Stimulated activated CD4-positive, alpha-beta T cell treated with anti-CD3 and anti-CD28 coated beads, Interleukin-12 subunit alpha, Interleukin-12 subunit beta, amount 100 ng/mL, for 24 hours (primary cell): ENCODE results near the gene ALDOC.

Experiments used
- DNase-seq, 2 experiments: peaks; one replicate each; pipeline ENCODE4 v3.0.0-alpha.2; 2020; ENCODE audit warnings: low read depth in 2 of 2

ALDOC gene

DNA sequence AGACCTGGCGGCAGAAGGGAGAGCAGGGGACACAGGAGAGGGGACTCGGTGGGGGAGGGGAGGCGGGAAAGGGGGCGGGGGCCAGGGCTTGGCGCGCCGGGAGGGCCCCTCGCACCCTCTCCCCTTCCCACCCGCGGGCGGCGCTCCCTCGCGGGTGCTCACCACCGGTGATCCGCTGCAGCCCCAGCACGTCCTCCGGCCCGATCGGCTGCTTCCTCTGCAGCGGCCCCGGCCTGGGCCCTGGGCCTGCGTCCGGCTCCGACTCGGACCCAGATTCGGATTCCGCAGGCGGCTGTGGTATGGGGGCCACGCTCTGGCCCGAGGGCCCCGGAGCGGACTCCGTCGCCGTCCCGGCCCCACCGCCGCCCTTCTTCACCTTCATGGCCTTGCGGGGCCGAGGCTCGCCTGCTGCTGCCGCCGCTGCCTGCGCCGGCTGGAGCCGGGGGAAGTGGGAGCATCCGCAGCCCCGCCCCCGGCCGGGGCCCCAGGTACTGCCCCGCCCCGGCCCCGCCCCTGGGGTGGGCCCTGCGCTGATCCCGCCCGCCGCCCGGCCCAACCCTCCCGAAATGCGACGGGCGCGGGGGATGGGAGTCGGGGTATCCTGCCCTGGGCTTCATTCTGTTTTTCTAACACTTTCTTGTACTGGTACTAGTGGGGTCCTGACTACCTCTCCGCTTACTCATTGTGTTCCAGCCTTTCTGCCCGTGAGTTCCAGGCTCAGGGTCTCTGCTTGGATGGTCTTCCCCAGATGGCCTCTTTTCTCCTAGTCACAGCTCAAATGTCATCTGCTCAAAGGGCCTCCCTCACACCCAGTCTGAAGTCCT is 24.3 kb downstream of the ALDOC start, which contains the start of gene UNC119:
Gene UNC119, minus strand, starts transcription at position 449 of the 824 bp plus-strand sequence. Its CDS starts 67 bp downstream, at position 382.
- peak; percentile 51 to 71 for DNase-seq

GRCh38 chr17:28551421-28552175 is 25.1 kb downstream of the ALDOC start:
- no peak for DNase-seq

GRCh38 chr17:28550858-28551257 is 25.8 kb downstream of the ALDOC start:
- DNase-seq, result no peak

DNA sequence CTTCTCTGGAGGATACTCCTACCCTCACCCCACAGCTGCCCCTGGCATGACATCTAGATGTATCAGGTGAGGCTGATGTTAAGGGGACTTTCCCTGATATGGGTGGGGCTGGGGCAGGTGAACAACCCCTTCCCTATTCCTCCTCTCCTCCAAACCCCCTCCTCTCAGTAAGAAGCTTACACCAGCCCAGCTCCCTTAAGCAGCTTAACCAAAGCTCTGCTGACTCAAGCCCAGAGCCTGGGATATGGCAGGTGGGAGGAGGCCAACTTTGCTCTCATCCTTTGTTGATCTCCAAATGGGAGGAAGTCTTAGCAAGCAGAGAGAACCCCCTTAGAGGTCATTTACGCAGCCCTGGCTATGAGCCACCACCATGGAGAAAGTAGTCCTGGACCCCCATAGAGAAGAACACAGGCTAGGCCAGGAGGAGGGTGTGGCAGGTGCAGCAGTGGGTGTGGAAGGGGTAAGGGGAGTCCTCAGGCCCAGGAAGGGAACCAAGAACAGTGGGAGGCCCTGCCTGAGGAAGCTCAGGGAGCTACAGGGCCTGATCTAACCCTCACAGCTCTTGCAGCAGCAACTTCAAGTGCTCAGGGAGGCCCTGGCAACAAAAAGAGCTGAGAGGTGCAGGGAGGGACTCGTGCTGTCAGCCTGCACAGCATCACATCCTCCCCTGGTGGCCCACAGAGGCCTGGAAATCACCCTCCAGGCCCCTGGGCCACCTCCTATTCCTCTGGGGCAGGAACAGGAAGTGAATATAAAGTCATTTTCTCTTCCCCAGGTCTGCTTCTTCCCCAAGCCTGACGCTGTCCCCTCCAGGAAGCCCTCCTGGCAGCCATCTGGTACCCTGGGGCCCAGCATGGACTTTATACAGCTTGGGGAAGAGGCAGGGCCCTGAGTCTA is 27.2 kb downstream of the ALDOC start:
- DNase-seq, result peak in 1 of 2 experiments; percentile 30

- no peak for DNase-seq
These were observed 28.1 kb downstream of the ALDOC start for GRCh38 chr17:28548417-28549130.

GRCh38 chr17:28547623-28548416 is 28.9 kb downstream of the ALDOC start:
- peak; percentile 32 to 73 for DNase-seq

DNA sequence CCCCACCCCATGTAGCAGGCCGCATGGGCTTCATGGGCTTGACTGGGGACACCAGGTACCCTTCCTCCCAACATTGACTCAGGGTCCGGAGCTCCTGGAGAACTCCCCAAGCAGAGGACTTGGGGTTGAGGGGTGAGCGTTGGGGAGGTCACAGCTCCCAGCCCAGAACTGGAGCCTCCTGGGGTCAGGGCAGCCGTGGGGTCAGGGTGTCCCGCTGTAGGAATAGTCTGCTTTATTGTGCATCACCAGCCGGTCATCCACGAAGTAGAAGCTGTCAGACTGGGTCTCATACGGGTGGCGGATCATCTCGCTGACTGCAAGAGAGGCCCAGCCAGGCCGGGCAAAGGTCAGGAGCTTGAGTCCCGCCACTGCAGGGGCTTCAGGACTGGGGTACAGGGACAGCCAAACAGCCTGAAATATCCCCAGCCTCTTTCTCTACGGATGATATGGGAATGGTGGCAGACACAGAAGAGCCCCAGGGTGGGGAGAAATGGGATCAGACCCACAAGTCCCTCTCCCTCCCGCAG is 29.5 kb downstream of the ALDOC start:
- DNase-seq, result no peak

DNA sequence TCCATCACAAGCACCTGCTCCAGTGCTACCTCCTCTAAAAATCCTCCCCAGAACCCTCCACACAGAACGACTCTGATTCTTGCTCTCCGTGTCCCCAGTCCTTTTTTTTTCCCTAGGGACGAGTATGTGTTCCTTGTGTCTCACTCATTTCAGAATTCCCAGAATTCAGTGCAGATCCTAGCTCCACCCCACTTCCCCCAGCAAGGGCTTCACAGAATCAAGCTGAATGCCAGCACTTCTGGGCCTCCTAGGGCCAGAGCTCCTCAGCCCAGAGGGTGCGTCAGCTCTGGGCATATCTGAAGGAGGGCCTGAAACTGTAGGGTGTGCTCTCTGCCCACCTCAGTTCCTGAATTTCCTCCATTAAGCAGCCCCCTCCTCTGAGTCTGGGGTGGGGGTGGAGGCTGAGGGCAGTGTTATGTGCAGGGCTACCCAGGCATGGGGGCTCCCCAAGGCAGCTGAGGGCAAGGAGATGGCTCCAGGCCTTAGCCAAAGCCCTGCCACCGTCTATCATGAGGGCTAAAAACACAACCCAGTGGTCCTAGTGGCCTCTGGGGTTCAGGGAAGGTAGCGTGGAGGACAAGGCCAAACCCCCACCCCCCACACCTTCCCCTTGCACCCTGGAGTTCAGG is 30.8 kb downstream of the ALDOC start:
- DNase-seq, result no peak

- no peak for DNase-seq
These were observed 31.6 kb downstream of the ALDOC start for GRCh38 chr17:28545141-28545503.

GRCh38 chr17:28544402-28545140 is 32.1 kb downstream of the ALDOC start:
- no peak for DNase-seq

GRCh38 chr17:28541439-28541838 is 35.3 kb downstream of the ALDOC start:
- DNase-seq, result no peak

GRCh38 chr17:28540231-28540630 is 36.5 kb downstream of the ALDOC start:
- no peak for DNase-seq

DNA sequence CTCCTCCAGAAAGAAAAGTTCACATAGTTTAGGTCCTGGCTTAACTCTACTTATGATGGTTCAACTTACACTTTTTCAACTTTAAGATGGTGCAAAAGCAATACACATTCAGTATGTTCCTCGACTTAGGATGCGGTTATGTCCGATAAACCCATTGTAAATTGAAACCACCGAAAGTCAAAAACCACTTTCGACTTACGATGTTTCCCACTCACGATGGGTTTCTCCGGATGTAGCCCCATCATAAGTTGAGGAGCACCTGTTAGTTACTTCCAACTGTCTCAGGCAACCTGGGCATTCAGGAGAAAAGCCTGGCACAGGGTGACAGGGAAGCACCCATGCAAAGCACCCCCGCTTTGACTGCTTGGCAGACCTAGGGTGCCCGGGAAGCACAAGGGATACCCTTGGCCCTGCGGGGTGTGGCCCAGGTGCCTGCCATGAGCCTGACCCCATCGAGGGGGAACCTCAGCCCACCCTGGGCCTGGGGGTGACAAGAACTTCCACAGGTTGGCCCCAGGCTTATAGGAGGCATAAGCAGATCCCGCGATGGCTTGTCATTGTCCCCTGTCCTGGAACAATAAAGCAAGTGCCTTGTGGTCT is 38.3 kb downstream of the ALDOC start:
- DNase-seq, result no peak

- no peak for DNase-seq
These were observed 39.5 kb downstream of the ALDOC start for GRCh38 chr17:28537219-28537610.

DNA sequence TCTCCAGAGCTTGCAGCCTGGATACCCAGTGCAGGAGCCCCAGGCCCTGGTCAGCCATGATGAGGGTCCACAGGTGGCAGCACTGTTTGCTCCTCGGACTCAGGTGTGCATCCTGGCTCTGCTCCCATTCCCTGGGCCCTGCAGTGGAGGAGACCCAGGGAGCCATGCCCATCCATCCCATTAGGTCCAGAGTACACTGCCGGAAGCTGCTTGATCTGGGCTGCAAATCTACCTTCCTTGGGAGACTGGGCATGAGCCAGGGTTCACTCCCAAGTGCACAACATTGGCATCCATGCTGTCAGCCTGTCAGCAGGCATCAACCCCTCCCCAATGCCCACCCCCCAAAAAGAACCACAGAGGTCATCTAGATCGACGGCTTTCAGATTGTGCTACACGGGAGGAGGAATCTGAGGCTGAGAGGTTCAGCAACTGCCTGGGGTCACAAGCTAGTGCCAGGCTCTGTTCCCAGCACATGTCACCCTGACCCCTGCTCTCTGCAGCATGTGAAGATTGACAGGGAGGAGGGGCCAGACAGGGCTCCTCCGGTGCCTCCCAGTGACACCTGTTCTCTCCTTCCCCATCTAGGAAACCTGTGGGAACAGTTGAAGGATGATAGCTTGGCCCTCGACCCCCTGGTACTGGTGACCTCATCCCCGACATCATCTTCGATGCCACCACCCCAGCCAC is 40.0 kb downstream of the ALDOC start:
- no peak for DNase-seq

- no peak for DNase-seq
These were observed 41.8 kb downstream of the ALDOC start for GRCh38 chr17:28534740-28535375.

DNA sequence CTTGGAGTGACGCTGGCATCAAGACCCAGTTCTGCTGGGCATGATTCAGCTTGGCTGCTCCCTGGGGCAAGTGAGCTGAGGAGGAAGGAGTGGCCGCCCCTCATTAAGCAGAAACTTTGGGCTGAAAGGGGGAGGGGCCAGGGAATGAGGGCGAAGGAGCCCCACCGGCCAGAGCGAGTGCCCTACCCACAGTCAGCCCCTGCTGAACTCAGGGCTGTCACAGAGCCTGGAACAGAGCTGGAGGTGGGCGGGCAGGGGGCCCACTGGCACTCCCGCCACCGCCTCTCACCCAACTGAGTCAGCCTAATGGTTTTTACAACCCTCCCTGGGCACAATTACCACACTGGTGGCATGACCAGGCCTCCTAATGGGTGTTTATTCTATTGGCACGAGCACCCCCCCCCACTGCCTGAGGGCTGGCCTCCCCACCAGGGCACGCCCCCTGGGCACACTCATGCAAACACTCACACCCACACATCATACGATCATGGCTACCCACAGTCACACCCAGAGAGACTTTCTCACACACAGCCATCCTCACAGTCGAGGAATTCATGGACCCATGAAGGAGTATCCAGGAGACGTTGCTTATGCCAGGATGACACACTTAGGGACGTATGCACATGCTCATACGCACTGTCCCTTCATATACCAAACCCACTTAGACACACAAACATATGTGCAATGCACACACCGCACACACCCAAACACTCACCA is 43.4 kb downstream of the ALDOC start:
- DNase-seq, result no peak
